GM19467 (cell line): ENCODE measurements around the gene THAP6.
"Not testable (repeated sequence)": the region's sequence is repeated elsewhere in the genome, so short reads cannot be mapped to it uniquely, and the experiment has no call there.

Experiments
- ATAC-seq: cut with Tn5 transposase; IDR thresholded peaks from one replicate; pipeline ENCODE4 v1.9.1; 2021; ENCODE audit warnings: mild to moderate bottlenecking, moderate library complexity; ENCODE audit not compliant: unreplicated experiment

The THAP6 gene

DNA sequence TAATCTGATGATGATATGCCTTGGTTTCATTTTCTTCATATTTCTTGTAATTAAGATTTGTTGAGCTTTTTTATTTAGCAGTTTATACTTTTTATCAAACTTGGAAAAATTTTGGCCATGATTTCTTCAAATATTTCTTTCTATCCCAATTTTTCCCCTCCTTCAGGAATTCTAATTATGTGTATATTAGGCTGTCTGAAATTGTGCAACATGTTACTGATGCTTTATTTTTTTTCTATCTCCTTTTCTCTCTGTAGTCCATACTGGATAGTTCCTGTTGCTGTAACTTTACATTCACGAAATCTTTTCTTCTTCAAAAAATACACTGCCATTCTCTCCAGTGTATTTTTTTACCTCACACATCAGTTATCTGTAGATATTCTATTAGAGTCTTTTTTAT is 10.8 kb downstream of the THAP6 start:
- ATAC-seq = no peak

GRCh38 chr4:75525910-75526309 is 11.6 kb downstream of the THAP6 start:
- ATAC-seq = no peak

GRCh38 chr4:75527482-75527881 is 13.2 kb downstream of the THAP6 start:
- ATAC-seq = no peak

GRCh38 chr4:75530556-75531322 is 16.5 kb downstream of the THAP6 start:
- no peak for ATAC-seq

DNA sequence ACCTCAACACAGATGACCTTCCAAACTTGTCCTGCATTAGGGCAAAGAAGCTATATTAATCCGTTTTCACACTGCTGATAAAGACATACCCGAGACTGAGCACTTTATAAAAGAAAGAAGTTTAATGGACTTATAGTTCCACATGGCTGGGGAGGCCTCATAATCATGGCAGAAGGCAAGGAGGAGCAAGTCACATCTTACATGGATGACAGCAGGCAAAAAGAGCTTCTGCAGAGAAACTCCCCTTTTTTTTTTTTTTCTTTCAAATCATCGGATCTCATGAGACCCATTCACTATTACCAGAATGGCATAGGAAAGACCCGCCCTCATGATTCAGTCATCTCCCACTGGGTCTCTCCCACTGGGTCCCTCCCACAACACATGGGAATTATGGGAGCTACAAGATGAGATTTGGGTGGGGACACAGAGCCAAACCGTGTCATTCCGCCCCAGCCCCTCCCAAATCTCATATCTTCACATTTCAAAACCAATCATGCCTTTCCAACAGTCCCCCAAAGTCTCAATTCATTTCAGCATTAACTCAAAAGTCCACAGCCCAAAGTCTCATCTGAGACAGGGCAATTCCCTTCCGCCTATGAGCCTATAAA is 17.4 kb downstream of the THAP6 start:
- not testable (repeated sequence) for ATAC-seq

DNA sequence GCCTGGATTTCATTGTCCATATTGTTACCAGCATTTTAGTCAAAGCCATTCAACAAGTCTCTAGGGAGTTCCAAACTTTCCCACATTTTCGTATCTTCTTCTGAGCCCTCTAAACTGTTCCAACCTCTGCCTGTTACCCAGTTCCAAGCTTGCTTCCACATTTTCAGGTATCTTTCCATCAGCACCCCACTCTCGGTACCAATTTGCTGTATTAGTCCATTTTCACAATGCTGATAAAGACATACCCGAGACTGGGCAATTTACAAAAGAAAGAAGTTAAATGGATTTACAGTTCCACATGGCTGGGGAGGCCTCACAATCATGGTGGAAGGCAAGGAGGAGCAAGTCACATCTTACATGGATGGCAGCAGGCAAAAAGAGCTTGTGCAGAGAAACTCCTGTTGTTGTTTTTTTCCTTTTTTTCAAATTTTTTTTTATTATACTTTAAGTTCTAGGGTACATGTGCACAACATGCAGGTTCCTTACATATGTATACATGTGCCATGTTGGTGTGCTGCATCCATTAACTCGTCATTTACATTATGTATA is 19.1 kb downstream of the THAP6 start:
- ATAC-seq = not testable (repeated sequence)

- not testable (repeated sequence) for ATAC-seq
Observed at GRCh38 chr4:75533926-75534325, 19.7 kb downstream of the THAP6 start.

GRCh38 chr4:75537308-75537707 is 23.0 kb downstream of the THAP6 start:
- ATAC-seq = not testable (repeated sequence)

DNA sequence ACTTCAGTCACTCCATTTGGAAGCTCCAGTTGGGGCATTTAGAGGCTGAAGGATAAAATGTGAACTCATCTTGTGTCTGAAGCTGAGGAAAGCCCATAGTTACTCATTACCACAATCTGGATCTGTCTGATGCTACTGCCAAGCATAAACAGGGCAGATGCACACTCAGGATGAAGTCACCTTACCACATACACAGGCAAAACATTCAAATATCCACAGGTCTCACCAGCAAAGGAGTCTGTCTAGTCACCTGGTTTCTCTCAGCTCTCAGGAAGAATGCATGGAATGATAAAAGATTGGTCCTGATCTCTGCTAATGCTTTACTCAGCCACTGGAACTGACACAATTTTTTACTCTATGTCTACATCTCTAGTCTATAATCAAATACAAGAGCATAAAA is 28.6 kb downstream of the THAP6 start:
- ATAC-seq = no peak

GRCh38 chr4:75544220-75544619 is 29.9 kb downstream of the THAP6 start:
- not testable (repeated sequence) for ATAC-seq

DNA sequence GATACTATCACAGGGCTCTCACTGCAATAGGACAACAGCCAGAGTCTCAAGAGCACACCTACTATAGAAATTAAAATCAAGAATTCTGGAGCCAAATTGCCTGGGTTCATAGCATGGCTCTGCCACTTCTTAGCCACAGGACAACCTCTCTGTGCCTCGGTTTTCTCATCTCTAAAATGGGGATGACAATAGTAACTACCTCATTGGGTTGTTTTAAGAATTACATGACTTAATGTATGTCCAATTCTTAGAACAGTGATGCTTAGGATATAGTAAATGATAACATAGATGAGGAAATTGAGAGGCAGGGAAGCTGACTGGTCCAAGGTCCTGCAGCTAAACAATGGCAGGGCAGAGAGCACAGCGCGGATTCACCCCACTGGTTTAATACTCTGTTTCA is 30.6 kb downstream of the THAP6 start:
- no peak for ATAC-seq

GRCh38 chr4:75545526-75545925 is 31.3 kb downstream of the THAP6 start:
- ATAC-seq = no peak

GRCh38 chr4:75547647-75548387 is 33.5 kb downstream of the THAP6 start:
- ATAC-seq = no peak

DNA sequence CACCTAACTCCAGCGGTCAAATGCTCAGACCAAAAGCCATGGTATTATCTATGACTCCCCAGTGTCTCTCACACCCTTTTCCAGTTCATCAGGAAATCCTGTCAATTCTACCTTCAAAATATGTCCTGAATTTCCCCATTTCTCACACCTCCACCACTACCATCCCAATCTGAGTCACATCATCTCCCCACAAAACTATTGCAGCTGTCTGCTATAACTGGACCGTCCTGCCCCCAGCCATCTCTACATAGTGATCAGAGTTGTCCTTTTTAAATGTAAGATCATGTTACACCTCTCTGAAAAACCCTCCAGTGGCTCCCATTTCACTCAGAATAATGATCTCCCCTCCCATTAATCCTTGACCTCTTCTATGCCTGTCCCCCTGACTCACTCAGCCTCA is 34.7 kb downstream of the THAP6 start:
- ATAC-seq = no peak

DNA sequence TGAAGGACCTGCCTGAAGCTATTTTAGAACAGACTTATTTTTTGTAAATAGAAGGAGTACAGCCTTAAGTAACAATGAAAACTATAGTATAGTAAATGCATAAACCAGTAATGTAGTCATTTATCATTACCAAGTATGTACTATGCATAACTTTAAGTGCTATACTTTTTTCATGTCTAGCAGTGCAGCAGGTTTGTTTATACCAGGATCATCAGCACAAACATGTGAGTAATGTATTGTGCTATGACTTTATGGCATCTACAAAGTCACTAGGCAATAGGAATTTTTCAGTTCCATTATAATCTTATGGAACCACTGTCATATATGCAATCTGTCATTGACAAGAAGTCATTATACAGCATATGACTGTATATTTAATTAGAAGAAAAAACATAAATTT is 38.2 kb downstream of the THAP6 start:
- no peak for ATAC-seq

- peak; percentile 82 for ATAC-seq
Observed at GRCh38 chr4:75555294-75556164, 41.3 kb downstream of the THAP6 start, which contains the start of gene ODAPH. ODAPH (plus strand) TSS chr4:75556066; CDS start chr4:75556083, 17 bp downstream.

DNA sequence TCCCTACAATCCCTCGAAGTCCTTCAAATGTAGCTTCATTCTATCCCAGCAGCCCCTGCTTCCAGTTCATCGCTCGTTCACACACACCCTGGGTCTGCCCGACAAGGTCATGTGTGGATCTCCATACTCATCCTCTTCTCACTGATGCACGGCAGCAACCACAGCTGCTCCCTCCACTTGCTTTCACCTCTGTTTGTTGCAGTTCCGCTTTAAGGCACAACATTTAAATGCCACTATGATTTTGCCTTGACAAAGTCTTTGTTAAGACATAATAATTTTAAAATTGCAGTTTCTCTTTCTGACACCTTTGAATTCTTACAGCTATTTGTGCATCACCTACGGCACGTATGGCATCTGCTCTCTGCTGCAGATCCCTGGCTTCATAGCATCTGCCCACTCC is 43.4 kb downstream of the THAP6 start:
- no peak for ATAC-seq

GRCh38 chr4:75561789-75562188 is 47.5 kb downstream of the THAP6 start:
- no peak for ATAC-seq

DNA sequence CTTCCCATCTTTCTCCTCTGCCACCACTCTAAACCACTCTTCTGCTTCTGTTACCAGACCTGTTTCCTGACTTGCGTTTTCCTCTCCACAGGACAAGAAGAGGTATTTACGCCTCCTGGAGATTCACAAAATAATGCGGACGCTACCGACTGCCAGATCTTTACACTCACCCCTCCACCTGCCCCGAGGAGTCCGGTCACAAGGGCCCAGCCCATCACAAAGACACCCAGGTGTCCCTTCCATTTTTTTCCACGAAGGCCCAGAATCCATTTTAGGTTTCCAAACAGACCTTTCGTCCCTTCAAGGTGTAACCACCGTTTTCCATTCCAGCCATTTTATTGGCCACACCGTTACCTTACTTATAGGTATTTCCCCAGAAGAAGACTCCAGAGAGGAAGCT is 49.8 kb downstream of the THAP6 start:
- ATAC-seq = no peak

- ATAC-seq = no peak
Observed at GRCh38 chr4:75565481-75565880, 51.2 kb downstream of the THAP6 start.

GRCh38 chr4:75566911-75567310 is 52.6 kb downstream of the THAP6 start:
- ATAC-seq = no peak
